Medulla oblongata (tissue), 1 donor: Measurements from ENCODE around the gene GDPD3.

Experiments
- DNase-seq: peaks from one replicate; pipeline ENCODE4 v3.0.0-alpha.2; 2015; ENCODE audit errors: extremely low spot score

The GDPD3 gene

DNA sequence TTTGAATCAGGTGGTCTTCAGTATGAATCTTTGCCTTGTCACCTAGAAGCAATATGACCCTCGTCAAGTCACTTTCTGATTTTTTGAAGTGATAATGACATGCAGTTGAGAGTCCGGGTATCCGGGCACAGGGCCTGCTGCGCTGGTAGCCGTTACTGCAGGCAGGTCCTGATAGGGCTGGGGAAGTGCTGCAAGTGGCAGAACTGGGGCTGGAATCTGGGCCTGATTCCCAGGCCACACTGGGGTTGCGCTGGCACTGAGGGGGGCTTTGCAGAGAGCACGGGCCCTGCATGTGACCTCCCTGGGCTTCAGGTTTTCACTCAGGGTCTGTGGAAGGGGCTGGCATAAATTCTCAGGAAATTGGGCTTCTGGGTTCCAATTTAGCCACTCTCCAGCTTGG is 34.6 kb downstream of the GDPD3 start:
- DNase-seq, result no peak

DNA sequence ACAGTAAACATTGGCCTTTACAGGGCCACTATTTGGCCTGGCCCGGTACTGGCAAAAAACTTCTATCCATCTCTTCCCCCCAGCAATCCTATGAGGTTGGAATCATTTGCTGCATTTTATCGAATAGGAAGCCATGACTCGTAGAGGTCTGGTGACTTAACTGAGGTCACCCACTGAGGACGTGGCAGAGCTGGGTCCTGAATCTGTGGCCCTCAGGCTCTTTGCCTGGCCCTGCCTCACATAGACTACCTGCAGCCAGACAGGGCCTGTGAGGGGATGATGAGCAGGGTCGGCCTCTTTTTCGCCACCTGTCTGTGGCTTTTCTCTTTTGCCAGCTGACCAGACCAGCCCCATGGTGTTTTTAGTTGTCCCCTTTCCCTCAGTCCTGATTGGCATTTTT is 35.7 kb downstream of the GDPD3 start:
- no peak for DNase-seq

DNA sequence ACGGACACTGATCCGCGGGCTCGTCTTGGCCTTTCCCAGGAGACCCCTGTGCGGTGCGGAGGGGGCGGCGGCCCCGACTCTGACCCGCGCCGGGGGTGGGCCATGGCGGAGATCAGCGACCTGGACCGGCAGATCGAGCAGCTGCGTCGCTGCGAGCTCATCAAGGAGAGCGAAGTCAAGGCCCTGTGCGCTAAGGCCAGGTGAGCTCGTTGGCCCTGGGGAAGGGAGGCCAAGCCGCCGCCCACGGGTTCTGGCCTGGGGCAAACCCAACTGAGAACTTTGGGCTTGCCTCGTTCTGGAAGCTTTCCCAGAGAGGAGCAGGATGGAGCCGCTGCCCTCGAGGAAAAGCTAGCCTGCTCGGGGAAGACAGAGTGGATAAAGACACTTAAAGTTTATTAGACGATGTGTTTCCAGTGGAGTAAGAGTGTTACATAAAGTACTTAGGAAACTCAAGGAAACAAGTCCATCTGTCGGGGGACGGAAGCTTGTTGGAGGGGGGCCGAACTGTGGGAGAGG is 37.0 kb downstream of the GDPD3 start:
- DNase-seq, result no peak

DNA sequence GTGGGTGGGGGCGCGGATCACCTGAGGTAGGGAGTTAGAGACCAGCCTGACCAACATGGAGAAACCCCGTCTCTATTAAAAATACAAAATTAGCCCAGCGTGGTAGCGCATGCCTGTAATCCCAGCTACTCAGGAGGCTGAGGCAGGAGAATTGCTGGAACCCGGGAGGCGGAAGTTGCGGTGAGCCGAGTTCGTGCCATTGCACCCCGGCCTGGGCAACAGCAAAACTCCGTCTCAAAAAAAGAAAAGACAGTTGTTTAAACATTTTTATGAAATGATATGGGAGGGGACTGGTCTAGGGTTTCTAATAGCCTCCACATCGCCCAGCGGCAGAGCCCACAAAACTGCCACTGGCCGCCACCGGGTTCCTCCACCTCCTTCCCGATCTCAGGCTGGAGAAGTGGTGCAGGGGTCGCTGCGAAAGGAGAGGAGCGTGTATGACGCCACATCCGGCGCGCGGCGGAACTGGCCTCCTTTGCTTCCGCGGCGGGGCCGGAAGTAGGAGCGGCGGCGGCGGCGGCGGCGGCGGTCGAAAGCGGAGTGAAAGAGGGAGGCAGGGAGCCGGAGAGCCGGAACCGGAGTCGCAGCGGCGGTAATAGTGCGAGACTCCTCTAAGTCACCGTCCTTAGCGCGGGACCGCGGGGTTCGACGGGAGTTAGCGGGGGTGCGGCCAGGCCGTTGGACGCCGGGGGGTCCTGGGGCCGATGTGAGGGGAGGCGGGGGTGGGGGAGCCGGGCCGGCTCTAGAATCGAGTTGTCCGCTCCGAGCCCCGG is 37.6 kb downstream of the GDPD3 start, which contains the start of gene PPP4C:
Gene PPP4C, plus strand, starts transcription at position 492 of the 773 bp plus-strand sequence. CDS start 384 bp downstream, outside the sequence.
- DNase-seq, result peak; percentile 85

DNA sequence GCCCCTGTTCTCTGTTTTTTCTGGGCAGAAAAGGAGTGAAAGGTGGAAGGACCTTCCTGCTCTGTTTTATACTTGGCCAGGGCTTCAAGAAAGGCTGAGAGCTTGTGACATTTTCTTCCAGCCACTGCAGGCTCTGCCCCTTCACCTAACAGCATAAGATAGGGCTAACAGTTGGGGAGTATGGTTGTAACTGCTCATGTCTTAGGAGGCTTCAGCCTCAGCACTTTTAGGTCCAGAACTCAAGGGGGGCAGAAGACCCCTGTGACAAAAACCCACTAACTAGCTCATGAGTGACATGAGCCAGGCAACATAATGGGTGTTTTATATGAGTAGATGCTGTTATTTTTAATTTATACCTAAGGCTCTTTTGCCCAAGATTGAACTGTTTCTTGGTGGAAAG is 42.8 kb downstream of the GDPD3 start:
- DNase-seq, result no peak

DNA sequence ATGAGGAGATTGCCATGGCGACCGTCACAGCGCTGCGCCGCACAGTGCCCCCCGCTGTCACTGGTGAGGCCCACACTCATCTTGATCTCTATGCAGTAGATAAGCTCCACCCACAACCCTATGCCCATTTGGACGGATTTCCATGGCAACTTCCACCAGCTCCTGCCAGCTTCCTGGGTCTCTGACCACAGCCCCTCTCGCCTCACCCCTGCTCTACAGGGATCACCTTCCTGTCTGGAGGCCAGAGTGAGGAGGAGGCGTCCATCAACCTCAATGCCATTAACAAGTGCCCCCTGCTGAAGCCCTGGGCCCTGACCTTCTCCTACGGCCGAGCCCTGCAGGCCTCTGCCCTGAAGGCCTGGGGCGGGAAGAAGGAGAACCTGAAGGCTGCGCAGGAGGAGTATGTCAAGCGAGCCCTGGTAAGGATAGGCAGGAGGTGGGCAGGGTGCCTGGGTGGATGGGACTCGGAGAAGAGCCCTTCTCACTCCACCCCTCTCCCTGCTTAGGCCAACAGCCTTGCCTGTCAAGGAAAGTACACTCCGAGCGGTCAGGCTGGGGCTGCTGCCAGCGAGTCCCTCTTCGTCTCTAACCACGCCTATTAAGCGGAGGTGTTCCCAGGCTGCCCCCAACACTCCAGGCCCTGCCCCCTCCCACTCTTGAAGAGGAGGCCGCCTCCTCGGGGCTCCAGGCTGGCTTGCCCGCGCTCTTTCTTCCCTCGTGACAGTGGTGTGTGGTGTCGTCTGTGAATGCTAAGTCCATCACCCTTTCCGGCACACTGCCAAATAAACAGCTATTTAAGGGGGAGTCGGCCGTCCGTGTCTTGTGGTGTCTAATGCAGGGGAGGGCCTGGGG is 43.5 kb downstream of the GDPD3 start:
- DNase-seq, result peak; percentile 65

DNA sequence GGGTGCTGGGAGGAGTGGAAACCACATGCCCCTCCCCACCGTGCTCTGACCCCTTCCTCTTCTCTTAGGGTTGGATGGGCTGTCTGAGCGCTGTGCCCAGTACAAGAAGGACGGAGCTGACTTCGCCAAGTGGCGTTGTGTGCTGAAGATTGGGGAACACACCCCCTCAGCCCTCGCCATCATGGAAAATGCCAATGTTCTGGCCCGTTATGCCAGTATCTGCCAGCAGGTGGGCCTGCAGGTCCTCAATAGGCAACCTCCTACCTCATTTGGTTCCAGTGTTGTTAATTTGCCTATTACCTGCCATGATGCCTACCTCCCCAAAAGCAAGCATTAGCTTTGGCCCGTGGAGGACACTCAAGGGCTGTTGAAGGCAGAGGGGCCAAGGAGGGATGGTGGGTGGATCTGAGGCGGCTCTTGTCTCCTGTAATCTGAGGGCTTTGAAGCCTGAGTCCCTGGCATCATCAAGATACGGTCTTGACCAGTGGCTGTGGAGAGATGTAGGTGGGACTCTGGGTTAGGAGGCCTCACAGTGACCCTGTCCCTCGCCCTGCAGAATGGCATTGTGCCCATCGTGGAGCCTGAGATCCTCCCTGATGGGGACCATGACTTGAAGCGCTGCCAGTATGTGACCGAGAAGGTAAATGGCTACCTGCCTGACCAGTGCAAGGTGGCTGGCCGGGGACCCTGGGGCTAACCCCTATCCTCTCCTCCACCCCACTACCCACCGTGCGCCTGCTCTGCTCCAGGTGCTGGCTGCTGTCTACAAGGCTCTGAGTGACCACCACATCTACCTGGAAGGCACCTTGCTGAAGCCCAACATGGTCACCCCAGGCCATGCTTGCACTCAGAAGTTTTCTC is 44.4 kb downstream of the GDPD3 start:
- DNase-seq, result no peak

DNA sequence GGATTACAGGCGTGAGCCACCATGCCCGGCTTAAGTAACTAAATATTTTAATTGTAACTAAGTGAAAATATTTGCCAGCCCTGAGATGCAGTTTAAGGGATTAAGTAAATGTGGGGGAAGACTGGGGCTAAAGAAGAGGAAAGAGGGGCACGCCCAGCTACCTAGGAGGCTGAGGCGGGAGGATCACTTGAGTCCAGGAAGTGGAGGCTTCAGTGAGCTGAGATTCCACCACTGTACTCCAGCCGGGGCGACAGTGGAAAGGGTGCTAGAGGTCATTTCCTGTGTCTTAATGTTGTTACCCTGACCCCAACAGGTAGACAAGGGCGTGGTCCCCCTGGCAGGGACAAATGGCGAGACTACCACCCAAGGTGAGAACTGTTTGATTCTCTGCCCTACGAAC is 45.0 kb downstream of the GDPD3 start:
- no peak for DNase-seq

DNA sequence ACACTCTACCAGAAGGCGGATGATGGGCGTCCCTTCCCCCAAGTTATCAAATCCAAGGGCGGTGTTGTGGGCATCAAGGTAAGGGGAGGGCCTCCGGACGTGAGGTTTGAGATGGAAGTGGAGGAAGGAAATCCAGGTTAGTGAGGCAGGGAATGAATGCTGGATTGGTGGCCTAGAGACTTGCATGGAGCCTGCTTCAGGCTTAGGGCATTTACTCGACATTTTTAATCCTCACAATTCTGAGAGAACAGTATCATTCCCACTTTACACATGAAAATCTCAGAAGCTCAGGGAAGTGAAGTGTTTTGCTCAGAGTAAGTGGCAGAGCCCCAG is 45.8 kb downstream of the GDPD3 start:
- no peak for DNase-seq

DNA sequence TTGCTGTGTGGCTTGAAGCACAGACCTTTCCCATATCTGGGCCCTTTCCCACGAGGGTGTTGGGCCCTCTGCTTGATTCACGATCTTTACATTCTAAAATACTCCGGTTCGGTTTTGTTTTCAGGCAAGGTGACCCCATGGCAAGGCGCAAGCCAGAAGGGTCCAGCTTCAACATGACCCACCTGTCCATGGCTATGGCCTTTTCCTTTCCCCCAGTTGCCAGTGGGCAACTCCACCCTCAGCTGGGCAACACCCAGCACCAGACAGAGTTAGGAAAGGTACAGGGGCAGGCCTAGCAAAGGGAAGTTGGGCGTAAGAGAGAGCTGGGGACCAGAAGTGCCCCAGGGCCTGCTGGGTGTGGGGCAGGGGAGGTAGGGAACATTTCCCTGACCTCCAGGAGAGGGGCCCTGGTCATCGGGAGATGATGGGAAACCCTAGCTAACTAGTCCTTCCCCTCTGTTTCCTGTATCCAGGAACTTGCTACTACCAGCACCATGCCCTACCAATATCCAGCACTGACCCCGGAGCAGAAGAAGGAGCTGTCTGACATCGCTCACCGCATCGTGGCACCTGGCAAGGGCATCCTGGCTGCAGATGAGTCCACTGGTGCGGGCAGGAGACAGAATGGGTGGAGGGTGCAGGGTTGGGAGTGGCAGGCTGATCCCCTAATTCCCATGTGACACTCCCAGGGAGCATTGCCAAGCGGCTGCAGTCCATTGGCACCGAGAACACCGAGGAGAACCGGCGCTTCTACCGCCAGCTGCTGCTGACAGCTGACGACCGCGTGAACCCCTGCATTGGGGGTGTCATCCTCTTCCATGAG is 46.4 kb downstream of the GDPD3 start:
- peak; percentile 50 for DNase-seq

DNA sequence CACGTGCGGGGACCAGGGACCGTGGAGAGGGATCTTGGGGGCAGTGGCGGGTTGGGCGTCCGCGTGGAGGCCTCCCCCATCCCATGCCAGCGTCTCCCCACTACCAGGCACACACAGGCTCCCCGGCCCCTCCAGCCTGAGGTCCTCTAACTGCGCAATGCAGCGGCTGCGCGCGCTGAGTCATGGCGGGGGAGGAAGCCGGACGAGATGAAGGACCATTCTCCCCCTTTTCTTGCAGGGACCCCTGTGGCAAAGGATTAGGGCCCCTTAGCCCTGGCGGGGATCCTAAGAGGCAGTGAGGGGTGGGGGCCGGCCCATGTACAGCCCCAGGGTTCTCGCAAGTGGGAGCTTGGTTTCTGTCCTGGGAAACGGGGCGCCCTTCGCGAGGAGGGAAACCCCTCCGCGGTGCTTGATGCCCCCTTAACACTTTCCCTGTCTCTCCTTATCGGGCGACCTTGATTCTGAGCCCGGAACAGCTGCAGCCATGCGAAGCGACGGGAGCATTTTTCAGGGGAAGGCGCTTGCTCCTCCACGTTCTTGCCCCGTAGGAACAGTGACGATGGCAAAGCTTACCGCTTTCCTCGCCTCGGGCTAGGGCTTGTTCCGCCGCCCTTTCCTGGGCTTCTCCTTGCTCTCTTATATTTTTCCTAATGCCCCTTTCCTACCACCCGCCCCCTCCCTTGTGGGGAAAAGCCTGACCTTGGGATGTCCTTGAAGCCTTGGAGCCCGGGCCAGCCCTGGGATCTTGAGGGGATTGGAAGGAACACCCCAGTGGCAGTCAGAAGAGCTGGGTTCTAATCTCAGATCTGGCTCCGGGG is 47.2 kb downstream of the GDPD3 start:
- DNase-seq, result no peak

DNA sequence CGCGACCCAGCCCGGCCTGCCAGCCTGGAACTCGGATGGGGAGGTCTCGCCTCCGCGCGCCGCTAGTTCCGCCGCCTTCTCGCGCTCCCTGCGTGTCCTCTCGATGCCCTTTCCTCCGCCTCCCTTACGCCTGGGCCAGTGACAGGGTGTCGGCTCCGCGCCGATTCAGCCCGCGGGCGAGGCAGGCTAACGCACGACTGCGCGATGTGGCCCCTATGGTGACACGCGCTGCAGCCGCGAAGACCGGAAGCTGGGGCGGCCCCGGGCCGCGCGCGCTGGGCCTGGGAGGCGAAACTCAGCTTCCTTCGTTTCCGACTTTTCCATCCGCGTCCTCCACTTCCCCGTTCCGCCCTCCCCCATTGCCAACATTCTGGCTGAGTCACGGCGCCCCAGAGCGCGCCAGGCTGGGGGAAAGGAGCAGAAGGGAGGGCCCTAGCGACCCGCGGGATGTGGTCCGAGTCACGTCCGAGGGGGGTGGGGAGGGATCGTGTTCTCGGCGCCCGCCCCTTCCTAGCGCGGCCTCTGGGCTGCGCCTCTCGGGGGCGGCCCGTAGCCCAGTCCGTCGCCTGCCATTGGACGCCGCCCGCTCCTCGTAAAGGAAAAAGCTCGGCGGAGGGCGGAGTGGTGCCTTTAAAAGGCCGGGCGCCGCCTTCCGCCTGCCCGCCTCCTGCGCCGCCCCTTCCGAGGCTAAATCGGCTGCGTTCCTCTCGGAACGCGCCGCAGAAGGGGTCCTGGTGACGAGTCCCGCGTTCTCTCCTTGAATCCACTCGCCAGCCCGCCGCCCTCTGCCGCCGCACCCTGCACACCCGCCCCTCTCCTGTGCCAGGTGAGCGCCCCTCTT is 48.0 kb downstream of the GDPD3 start, which contains the start of gene ALDOA:
Gene ALDOA, plus strand, starts transcription at position 659 of the 841 bp plus-strand sequence. CDS start 1,138 bp downstream, outside the sequence.
- peak; percentile 99 for DNase-seq

DNA sequence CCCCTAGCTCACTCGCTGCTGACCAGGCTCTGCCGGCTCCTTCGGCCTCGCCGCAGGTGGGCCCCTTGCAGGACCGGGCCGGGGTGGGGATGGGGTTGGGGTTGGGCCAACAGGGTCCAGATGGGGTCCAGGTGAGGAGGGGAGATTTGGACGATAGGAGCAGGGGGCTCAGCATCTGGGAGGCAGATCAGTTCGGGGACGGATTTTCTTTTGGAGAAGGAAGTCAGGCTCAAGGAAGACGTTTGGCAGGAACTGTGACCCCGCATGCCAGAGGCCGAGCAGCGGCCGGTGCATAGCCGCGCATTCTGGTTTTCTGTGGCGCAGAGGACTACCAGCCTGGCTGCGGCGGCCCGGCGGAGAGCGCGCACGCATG is 48.6 kb downstream of the GDPD3 start:
- no peak for DNase-seq

DNA sequence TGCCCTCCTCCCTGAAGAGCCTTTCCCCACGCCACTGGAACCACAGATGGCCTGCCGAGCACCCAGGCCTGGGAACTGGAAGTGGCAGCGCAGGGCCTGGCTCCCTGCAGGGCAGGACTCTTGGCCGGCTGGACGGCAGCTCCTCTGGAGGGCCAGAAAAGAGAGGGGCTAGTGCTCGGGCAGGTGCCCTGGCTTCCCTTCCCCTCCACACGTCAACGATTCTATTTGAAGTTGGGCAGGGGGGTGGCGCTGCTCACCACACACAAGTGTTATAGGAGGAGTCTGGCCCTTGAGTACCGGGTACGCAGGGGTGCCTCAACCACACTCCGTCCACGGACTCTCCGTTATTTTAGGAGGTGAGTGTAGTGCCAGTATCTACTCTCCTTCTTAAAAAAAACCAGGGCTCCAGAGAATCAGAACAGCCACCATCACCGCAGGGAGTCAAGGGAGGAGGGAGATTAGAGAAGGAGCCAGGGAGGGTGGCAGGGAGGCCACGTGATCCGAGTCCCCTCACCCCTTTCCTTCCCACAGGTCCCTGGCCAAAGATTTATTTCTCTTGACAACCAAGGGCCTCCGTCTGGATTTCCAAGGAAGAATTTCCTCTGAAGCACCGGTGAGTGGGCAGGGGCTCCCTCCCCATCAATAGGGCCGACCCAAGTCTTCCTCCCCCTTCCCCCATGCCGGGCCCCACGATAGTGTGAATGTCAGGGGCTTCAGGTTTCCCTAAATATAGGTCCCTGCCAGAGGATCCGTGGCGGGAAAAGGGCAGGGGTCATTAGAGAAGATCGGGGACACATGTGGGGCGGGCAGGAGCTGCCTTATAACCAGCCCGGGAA is 49.2 kb downstream of the GDPD3 start:
- DNase-seq, result peak; percentile 90

DNA sequence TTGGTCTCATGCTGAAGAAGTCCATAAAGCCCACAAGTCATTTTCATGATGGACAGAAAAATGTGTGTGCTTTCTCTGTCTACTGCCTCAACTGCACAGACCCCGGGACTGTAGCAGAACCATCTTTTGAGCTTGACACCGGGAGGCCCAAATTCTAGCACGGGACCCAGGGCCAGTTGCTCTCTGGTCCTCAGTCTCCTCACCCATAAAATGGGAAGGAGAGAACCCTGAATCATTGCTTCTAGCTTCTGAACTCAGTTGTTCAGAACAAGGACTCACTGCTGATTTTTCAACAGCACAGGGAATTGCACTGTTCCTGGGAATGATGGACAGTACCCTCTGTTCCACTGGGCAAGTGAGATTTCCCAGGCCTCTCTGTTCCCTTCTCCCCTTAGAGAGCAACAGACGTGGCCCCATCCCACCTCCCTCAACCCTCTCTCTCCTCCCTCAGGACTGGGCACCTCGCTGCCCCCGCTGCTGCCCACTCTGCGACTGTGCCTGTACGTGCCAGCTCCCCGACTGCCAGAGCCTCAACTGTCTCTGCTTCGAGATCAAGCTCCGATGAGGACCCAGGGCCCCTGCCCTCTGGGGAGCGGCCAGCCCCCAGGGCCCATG is 50.0 kb downstream of the GDPD3 start:
- no peak for DNase-seq

DNA sequence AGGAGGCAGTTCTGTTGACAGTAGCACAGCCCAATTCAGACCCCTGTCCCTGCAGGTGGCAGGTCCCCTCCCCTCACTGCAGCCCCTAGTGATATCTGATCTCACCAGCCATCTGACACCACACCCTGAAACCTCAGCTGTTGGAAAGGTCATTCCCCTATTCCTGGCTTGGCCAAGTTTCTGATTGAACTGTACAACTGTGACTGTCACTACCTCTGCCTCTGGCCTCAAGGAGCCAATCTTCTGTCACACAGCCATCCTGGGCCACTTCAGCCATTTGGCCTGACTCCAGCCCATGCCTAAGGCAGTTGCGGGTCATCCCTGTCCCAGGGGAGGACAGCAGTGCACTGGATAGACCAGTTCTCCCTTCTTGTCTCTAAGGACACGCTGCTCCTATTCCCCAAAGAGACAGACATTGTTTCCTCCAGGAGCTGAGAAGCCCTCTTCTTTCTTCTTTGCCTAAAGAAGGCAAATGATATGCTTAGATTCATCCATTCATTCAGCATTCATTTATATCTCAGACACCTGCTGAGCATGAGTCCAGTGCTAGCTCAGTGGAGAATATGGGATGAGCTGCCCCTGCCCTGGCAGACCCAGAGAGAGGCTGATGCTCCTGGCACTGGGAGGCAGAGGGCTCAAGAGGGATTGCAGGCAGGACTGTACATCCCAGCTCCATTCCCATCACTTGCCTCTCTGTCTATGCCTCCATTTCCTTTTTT is 52.3 kb downstream of the GDPD3 start:
- DNase-seq, result no peak

DNA sequence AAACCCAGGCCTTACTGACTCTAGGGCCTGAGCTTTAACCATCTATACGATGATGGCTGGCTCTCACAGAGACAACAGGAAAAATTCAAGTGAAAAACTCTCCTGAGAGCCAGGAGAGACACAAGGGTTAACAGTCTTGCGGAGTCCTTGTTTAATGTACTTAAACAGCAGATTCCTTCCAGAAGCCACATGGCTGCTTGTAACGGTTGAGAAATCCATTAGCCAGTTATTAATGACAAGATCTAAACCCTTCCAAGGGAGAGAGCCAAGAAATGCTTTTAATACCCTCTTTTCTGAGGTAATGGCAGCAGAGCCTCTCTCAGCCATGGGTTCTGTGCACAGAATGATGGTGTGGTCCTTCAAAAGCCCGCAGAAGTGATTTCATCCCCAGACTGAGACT is 53.0 kb downstream of the GDPD3 start:
- DNase-seq, result no peak
